NCI-H1417 treated with DMSO at 0.1 percent for 48 hours (cell line): ENCODE data around the gene TOP2B.

Source experiments
- DNase-seq: peaks from one replicate; lab custom pipeline; 2025; lab: John Stamatoyannopoulos, UW

The TOP2B gene

DNA sequence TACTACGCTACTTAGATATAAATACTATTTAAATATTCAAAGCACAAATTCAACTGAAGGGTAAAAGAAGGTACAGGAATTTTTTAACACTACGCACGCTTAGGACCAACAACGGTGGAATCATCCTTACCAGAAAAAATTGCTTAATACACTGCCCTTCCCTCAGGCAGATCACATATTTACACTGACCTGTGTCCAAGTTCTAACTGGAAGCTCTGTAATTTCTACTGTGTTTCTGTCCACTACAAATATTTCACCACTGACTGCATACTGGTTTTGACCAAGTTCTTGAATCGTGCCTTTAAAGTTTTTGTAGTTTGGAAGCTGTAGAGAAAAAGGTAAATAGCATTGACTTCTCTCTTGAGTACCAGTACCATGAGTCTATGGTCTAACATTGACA is 44.2 kb downstream of the TOP2B start:
- no peak for DNase-seq

DNA sequence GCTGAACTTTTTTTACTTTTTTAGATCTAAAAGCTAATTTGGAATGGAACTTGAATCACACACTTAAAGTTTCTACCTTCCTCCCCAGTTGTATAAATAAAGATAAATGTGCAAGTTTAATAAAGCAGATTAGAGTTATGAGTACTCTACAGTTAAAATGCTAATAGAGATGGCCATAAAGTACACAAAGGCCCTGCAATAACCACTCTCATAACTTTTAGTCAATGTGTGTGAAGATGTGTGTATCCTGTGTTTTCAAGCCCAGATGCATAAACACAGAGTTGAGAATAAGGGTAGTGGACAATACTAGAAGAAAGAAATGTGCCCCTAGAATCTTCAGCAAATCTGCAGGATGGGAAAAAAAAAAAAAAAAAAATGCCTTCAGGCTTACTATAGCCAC is 45.3 kb downstream of the TOP2B start:
- DNase-seq: no peak

DNA sequence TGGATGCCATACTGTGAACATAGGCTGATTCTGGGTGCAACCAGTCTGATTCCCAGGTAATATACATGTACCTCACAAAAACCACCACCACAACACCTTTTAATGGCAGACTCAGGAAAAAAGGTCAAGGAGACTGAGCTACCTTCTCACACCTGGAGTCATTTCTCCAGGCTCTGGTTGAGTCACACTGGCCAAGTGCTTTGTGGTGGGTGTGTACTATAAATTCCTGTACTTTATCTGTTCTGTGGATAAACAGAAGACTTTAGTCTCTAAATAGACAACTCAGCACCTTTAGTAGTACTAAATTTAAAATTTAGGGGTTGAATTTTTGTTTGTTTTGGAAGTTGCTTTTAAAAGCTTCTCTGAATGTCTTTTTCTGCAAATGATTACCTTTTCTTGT is 46.7 kb downstream of the TOP2B start:
- DNase-seq: no peak

DNA sequence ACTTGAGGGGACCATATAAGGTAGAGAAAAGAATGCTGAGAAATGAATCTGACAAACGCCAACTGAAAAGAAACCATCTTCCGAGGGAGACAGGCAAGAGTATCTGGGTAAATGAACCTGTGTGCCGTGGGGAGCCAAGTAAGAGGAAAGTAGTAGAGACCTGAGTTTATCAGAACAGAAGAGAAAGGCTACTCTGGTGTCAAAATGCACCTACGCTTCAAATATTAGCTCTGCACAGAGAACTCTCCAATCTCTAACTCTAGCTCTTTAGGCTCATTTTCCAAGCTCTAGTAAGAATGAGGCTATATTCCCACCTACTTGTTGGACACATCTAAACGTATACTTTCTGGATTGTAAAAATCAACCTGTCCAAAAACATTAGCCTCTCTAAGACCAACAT is 53.5 kb downstream of the TOP2B start:
- no peak for DNase-seq

DNA sequence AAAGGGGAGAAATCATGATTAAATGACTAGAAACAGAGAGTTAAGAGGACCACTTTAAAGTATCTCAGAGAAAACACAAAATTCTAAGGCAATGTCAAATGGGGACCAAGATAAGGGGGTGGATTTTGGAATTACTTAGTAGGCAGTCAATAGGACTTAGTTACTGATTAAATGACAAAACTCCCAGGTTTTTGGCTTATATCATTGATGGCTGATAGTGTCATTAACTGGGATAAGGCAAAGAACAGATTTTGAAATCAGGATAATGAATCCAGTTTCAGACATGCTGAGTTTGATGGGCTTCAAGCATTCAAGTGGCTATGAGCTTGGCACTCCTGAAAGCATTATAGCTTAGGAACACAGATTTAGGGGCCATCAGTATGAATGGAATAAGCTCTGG is 53.9 kb downstream of the TOP2B start:
- no peak for DNase-seq

DNA sequence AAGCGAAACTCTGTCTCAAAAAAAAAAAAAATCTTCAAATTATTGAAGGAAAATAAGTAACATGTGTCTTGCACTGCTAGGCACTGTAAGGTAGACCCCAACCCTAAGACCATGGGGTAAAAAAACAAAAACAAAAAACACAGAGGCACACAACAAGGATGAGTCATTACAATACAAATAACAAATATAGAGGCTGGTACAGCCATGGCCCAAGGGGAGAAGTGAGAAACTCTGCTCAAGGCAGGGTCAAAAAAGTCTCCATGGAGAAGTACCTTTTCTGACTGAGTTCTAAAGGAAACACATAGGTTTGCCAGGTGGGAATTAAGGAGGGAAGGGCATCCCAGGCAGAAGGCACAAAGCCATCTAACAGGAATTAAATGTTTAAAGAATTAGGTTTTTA is 54.5 kb downstream of the TOP2B start:
- no peak for DNase-seq

DNA sequence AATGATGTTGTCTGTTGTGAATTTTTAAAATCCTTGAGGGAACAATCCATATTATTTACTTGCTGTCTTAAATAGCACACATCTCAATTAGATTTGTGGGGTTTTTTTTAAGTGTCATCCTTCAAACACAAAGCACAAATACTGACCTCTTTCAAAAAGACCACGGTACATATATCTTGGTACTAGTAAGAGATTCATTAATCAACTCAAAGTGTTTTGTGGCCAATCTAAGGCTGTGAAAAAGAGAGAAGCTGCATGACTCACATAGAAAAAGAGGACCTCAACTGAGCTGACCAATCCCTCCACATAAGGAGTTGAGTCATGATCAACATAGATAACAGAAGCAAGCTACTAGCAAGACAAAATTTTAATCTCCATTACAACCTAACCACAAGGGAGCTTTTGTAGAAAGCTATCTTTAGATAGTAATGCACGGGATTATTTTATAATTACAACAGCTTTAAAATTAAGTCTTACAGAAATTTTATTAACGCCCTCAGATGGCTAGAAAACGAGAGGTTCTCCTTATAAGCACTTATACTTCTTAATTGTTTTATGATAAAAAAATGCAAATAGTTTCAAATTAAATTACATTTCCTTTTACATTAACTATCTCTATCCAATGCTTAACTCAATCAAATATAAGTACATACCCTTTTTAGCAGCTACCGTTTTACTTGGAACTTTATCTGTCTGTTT is 60.5 kb downstream of the TOP2B start:
- DNase-seq: no peak

DNA sequence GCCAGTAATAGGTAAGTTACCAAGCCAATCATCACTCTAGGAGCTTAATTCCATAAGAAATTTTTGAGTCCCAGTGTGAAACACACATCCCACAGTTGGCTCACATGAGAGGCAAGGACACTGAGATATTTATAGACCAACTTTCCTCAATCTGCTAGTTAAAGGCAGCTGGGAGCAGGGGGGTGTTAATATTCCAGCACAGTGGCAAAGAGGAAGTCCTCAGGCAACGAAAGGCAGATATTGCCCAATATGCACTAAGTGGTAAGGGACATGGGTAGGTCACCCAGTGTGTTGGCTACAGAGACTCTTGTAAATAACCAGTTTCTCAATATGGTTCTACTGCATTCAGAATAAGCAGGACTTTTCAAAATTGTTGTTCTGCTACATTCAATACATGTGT is 61.0 kb downstream of the TOP2B start:
- no peak for DNase-seq

DNA sequence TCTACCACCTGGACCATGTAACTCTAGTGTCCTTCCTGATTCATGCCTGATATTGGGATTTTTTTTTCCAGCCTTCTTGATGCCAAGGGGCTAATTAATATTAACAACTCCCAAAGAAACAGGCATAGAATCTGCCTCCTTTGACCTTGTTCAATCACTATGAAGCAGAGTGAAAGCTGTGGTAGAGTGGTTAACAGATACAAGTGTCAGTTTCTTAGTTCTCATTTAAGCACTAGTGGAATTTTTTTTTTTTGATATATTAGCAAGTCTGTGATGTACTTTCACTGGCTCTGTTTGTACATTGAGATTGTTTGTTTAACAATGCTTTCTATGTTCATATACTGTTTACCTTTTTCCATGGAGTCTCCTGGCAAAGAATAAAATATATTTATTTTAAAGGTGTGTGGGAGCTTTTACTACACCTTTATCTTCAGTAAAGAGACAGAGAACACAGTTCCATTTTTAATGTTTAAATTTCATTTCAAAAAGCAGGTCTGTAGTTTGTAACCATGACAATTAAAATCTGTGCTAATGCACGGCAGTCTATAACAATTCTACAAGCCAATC is 67.1 kb downstream of the TOP2B start:
- no peak for DNase-seq

DNA sequence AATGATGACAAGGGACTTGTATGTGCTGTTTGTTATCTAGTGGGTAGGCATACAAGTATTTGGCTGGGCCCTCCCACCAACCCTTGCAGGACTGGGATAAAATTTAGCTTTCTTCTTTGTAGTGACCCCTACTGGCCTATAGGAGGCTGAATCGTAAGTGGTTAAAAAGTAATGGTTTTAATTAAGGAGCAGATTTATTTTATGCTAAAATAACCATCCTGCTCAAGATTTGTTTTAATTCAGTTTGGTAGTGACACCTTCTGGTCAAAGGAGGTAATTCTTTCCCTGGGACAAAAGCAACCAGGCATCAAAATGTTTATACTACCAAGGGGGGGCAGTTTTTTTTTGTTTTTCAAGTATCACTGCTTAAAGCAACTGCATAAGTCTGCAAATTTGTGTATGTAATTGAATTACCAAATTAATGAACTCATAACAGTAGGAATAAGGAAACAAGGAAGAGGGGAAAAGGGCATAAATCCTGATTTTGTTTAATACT is 70.7 kb downstream of the TOP2B start:
- DNase-seq: no peak

DNA sequence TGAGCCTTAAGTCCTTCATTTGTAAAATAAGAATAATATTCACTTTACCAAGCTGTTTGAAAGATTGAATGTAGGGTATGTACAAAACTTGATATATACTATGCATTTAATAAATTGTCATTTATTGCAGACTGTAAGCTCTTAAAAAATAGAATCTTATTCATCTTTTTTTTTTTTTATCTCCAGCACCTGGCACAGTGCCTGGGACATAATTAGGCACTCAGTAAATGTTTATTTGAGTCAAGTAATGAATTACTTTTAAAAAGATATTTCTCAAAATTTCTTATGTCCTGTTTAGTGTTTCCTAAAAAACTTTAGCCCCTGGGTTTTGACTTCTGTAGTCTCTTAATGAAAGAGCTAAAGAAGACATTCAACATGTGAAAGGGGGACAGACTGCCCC is 71.7 kb downstream of the TOP2B start:
- DNase-seq: no peak

DNA sequence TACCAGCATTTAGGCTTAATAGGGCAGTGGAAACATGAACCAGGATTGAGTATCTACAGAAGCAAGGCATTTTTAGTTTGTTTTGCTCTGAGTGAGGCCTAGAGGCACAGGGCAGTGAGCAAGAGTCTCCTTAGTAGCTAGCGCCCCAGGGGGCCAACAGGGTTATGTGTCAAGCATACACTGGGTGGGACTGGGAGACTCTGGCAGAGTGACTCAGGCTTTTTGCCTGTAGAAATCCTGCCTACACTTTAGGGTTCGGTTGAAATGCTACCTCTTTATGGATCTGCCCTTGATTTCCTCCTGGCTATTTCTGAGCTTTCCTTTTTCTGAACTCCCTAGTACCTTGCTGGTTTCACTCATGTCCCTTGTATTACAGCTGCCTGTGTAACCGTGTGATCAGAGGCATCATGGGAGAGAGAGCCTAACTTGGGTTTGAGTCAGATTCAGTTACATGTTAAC is 72.2 kb downstream of the TOP2B start:
- DNase-seq: no peak

DNA sequence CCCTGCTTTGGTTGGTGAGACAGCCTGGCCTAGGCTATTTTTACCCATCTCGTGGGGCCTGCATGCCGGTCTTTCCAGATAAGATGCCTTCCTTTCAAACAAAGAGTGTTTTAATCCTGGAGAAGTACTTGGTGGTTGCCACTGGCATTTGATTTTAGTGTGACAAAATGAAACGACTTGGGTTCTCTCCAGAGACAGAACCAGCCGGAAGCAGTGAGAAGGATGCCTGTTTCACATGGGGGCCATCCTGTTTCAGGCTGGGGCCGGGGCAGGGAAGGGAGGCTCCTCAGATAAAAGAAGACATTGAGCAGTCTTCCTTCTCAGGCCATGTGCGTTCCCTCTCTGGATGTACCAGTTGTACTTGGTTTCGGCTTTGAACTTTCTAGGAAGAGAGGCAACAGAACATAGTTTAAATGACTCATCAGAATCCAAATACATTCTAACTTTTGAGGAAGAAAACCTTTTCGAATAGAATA is 74.9 kb downstream of the TOP2B start:
- DNase-seq: no peak

DNA sequence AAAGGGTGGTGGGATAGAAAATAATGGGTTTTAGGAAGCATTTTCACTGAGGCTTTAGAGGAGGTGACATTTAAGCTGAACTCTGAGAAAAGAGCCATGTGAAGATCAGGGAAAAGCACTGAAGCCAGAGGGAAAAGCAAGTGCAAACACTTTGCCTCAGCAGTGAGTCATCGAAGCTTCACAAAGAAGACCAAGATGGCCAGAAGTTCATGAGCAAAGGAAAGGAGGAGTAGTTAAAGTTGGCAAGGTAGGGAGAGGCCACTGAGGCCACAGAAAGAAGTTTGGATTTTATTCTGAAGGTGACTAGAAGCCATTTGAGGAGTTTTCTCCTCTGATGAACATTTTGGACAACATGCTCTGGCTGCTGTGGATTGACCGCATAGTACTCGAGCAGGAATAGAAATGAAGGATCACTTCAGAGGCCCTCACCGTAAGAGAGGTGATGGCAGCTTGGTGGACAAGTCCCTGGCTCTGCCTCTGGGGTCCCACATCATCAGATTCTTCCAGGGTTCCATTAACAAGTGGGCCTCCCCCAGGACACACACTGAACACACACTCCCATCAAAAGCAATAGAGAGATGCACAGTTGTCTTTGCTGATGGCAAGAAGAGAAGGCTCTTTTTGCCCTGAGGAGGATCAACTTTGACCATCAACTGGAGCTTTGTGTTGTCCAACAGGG is 75.5 kb downstream of the TOP2B start:
- DNase-seq: no peak

DNA sequence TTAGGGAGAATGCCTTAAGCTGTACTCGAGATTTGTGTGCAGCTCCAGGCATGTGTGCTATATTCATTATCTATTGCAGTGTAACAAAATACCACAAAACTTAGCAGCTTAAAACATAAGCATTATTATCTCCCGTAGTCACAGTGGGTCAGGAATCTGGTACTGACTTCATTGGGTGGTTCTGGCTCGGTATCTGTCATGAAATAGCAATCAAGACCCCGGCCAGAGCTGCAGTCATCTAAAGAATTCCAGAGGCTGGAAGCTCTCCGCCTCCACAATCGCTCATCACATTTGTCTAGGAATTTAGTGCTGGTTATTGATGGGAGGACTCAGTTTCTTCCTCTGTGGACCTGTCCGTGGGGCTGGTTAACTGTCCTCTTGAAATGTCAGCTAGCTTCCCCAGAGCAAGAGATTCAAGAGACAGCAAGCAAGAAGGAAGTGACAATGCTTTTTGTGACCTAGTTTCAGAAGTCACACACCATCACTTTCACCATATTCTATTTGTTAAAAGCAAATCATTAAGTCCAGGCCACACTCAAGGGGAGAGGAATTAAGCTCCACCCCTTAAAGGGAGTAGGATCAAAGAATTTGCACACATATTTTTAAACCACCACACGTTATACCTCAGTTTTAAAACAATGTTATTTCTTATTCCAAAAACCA is 76.1 kb downstream of the TOP2B start:
- no peak for DNase-seq

DNA sequence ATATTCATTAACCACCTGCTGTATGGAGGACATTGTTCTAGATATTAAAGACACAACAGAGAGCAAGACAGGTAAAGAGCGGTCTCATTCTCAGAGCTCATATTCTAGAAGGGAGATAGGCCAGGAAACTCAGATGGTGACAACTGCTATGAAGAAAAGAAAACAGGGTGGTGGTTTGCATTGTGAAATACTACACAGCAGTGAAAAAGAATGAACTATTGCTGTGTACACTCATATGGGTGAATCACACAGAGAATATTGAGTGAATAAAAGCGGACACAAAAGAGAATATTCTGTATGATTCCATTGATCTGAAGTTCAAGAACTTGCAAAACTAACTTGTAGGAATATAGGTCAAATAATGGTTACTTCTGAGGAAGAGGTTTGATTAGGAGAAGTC is 76.7 kb downstream of the TOP2B start:
- no peak for DNase-seq

DNA sequence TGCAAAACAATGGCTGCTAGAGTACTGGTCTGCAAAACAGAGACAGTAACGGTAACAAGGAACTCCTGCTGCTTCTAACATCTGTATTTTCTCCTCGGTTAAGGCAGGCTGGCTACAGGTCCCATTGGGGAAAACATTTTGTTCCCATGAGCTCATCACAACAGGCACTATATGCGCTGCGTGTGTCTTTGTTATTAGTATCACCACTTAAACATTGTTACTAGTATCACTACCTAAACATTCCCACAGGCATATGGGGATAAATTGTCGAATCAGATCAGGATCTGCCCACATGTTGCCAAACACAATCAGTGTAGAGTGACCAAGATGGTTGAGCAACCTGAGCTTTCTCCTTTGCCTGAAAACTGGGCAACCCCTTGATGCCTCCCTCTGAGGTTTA is 77.2 kb downstream of the TOP2B start:
- DNase-seq: no peak

DNA sequence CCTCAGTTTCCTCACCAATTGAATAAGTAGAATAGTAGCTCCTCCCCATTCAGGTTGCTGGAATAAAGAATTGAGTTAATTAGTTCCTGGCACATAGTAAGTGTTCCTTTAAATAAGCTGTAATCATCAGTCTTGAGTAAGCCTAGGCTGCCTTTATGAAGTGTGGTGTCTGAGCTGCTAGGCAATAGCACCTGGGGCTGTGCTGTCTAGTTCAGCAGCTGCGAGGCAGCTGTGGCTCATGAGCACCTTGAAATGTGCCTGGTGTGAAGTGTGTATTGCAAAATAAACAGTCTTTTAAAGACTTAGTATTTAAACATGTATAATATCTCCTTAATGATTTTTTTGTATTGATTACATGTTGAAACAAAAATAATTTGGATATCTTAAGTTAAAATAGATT is 77.6 kb downstream of the TOP2B start:
- no peak for DNase-seq

DNA sequence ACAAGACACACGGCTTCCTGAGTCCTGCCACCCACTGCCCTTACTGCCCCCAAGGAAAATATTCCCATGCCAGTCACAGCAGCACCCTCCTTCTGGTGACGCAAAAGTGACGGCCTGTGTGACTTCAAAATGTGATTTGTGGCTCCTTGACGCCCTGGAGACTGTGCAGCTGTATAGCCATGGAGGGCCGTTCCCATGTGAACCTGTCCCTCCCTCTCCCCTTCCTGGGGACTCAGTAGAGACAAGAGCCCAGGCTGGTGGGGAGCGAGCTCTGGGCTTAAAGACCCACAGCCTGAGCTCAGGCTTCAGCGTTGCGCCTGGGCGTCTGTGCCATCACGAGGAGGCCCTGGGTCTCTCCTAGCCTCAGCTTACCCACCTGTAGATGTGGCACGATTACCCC is 78.2 kb downstream of the TOP2B start:
- no peak for DNase-seq

DNA sequence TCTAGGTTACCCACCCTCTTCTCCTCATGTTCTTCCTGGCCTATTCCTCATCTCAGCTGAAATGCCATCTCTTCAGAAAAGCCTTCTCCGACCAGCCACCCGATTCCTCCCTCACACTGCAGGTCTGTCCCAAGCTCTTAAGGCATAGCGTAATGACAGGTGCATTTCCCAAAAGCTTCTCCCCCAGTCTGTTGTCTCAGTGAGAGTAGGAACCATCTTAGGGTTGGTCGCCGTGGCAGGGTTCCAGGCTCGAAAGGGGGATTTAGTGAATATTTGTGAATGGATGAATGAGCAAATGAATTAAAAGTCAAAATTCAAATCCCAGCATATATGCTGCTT is 78.6 kb downstream of the TOP2B start:
- DNase-seq: no peak

DNA sequence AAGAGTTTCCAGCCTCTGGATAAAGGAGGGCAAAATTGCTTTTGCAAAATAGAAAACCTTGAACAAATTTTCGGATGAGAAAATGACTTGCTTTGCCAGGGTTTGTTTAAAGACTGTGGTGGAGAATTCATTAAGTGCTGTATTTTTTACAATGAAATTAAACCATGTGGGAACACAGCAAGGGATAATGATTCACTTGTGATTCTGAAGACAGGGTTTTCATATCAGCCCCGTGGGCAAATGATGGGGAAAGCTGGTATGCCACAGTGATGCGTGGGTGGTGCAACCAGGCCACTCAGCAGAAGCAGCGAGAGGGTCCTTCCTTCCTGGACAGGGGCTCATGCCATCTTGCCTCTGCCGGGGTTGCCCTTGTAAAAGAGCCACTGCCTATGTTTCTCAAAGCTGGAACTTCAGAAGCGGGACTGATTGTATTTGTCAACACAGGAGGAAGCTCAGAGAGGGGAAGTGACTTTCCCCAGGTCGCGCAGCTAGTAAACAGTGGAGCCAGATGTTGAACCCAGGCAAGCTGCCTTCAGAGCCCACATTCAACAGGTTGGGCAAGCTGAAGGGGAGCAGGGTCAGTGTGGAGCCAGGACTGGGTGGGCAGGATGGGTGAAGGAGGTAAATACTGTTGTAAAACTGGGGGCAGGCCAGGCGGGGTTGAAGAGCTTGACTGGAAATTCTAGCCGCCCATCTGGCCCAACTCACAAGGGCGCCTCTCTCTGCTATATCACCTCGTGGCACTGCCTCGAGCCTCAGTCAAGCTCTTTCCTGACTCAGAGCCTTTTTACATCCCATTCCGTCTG is 79.1 kb downstream of the TOP2B start:
- DNase-seq: no peak
